OCI-M2 (cell line): ENCODE results near the gene SIX5.

Experiments
- DNase-seq: peaks from one replicate; lab custom pipeline; 2025; ENCODE audit not compliant: unreplicated experiment; lab: John Stamatoyannopoulos, UW

Gene SIX5

DNA sequence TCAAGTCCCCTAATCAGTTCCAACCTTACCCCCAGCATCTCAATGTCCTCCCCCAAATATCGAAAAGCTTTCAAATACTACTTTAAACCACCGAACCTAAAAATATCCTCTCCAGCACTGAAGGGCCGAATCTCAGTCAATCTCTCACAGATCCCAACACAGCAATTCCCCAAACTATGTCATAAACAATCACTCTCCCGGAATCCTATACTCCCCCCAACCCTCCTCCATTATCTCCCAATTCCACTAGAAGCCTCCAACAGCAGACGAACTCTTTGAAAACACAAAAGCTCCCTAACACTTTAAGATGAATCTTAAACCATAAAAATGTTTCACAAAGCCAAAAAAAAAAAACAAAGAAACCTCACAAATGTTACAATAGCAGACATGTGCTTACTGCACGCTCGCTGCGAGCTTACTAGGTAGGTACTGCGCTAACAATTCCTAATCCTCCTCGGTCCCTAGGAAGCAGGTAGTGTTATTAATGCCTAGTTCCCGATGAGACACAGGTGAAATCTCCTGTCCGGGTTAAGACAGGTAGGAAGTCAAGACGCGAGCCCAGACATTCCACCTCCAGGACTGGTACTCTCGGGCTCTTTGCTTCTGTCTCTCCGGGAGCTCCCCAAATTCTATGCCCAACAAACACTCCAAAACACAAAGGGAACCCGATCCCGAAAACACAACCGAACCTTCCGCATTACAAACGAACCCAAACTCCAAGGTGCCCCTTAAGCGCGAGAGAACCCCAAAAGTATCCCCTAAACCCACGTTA lies 52.5 kb downstream of the SIX5 start:
- no peak for DNase-seq

DNA sequence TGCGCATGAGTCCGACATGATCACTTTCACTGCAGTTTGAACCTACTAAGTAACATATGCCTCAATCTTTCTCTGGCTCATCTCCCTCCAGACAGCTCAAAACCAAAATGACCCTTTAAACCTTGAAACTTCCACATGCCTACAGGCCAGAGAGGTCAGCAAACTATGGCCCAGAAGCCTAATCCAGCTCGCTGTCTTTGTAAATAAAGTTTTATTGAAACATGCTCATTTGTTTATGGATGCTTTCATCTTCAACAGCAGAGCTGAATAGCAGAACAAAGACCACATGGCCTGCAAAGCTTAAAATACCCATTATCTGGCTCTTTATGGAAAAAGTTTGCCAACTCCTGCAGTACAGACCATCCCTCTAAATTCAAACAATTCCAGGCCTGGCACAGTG lies 53.9 kb downstream of the SIX5 start:
- no peak for DNase-seq
